ENCODE measurements around the gene TMEM255B. TPM values are rescaled to one million over a fixed set of nuclear protein-coding genes. Genes with fewer than 3 reads are reported as not detected.

TMEM255B gene
- total and polyA plus RNA-seq, 2 donors (not counting 3 experiments of a cell fraction or from before 2014, with no cell fraction given): 105 to 121 TPM

DNA sequence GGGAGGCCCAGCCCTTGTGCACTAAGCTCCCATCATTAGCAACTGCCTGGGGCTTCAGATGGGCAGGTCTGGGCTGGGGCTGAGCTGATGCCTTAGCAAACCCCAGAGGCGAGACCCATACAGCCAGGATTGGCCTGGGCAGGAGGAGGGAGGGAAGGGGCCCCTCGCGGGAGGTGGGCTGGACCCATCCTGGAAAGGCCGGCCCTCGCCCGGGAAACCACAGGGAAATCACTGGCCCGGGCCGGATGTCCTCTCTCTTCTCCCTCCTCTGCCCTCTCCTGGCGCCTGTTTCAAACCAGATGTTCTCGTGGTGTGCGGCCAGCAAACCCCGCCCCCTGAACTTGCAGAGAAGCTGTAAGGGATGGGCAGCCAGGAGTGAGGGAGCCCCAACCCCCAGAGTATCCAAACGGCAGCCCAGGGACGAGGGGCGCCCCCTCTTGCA lies 43.1 kb downstream of the TMEM255B start:
- no peaks in the 10 kb centered on the region for H3K9me3 ChIP-seq (replicated peaks; ENCODE audit: control insufficient read depth, insufficient read depth, low read length)
- peaks cover 0 to 14% of the 10 kb centered on the region in 2 experiments for H3K36me3 ChIP-seq (ENCODE audit: control insufficient read depth in 2 of 2, extremely low read depth in 1 of 2, insufficient read depth in 2 of 2, low read length in 2 of 2)
- peaks cover 3% of the 10 kb centered on the region for H3K4me1 ChIP-seq (ENCODE audit: control insufficient read depth, extremely low read depth, insufficient read depth, low read length)
- FAIRE-seq (peak; percentile 75), DNase-seq (ENCODE audit: low read depth, low spot score) (no peak)
- no peak overlapping the region for H3K9ac ChIP-seq (replicated peaks; ENCODE audit: extremely low read depth, insufficient read depth, low read length)
- TF ChIP-seq, protein P1, sequence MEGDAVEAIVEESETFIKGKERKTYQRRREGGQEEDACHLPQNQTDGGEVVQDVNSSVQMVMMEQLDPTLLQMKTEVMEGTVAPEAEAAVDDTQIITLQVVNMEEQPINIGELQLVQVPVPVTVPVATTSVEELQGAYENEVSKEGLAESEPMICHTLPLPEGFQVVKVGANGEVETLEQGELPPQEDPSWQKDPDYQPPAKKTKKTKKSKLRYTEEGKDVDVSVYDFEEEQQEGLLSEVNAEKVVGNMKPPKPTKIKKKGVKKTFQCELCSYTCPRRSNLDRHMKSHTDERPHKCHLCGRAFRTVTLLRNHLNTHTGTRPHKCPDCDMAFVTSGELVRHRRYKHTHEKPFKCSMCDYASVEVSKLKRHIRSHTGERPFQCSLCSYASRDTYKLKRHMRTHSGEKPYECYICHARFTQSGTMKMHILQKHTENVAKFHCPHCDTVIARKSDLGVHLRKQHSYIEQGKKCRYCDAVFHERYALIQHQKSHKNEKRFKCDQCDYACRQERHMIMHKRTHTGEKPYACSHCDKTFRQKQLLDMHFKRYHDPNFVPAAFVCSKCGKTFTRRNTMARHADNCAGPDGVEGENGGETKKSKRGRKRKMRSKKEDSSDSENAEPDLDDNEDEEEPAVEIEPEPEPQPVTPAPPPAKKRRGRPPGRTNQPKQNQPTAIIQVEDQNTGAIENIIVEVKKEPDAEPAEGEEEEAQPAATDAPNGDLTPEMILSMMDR (IDR thresholded peaks at IDR 0.05; ENCODE audit: extremely low read depth in 1 of 2, insufficient read depth in 1 of 2, low read depth in 1 of 2, low read length in 2 of 2): no peak
- TF ChIP-seq FOS (IDR thresholded peaks at IDR 0.05; ENCODE audit: borderline replicate concordance, insufficient read depth, low read length) (no peak), JUN (IDR thresholded peaks at IDR 0.05; ENCODE audit: borderline replicate concordance, insufficient read depth, insufficient read length, low read depth) (no peak), MYC (IDR thresholded peaks at IDR 0.05; ENCODE audit: low read depth, low read length) (no peak), POLR2A (IDR thresholded peaks at IDR 0.05; ENCODE audit: low read depth, low read length) (no peak), GATA2 (IDR thresholded peaks at IDR 0.05; ENCODE audit: insufficient read depth, insufficient read length, low read depth, low read length) (no peak)
- TF ChIP-seq, protein P2, sequence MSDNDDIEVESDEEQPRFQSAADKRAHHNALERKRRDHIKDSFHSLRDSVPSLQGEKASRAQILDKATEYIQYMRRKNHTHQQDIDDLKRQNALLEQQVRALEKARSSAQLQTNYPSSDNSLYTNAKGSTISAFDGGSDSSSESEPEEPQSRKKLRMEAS (IDR thresholded peaks at IDR 0.05; ENCODE audit: insufficient read depth, insufficient read length): no peak
- no peaks in the 10 kb centered on the region for H3K27me3 ChIP-seq (ENCODE audit: control insufficient read depth in 2 of 2, insufficient read depth in 2 of 2, low read length in 2 of 2)
- no peak overlapping the region for H2AFZ ChIP-seq (ENCODE audit: low read depth, low read length)
- CTCF ChIA-PET: interaction anchor here (0.6 to 2.3 kb wide), 7 partner anchors 17 to 102 kb away, joined by 3 to 12 read pairs (median 4); partner anchors contain the start of gene TMEM255B
- BruUV-seq (replicated peaks): no TSS peak
- intact Hi-C loops (cut with micrococcal nuclease): loop anchor here (1.0 kb wide), 1 partner anchor 42 kb away; no protein-coding TSS in a partner anchor
- dilution Hi-C loops (cut with MboI; ENCODE audit: extremely low pct_ligation_motif_present, low sequenced_read_pairs): no loop called here
- no peak overlapping the region for H3K4me3 ChIP-seq (replicated peaks in 1 of 3; ENCODE audit: insufficient read depth in 1 of 3, low read depth in 1 of 3, low read length in 3 of 3)
- no peaks in the 10 kb centered on the region for H3K79me2 ChIP-seq (ENCODE audit: control insufficient read depth, insufficient read depth, low read length)
- no peak overlapping the region for H3K27ac ChIP-seq (ENCODE audit: insufficient read depth, low read depth, low read length)
- no peaks in the 10 kb centered on the region for H4K20me1 ChIP-seq (replicated peaks; ENCODE audit: control insufficient read depth, extremely low read depth, insufficient read depth, low read length)
- H3K4me2 ChIP-seq (ENCODE audit: insufficient read depth, low read length): no peak overlapping the region
- no peaks in the 10 kb centered on the region for H3K9me1 ChIP-seq (replicated peaks; ENCODE audit: control insufficient read depth, extremely low read depth, insufficient read depth, low read length)
- POLR2A ChIA-PET: no interaction called here
